GM18498 (cell line): ENCODE measurements around the gene SSU72.
"Not testable (repeated sequence)": the region's sequence is repeated elsewhere in the genome, so short reads cannot be mapped to it uniquely, and the experiment has no call there.

Source experiments
- ATAC-seq: cut with Tn5 transposase; IDR thresholded peaks from one replicate; pipeline ENCODE4 v1.9.1; 2021; ENCODE audit warnings: mild to moderate bottlenecking, moderate library complexity; ENCODE audit not compliant: unreplicated experiment

The SSU72 gene

GRCh38 chr1:1596493-1597274 is 22.0 kb upstream of the SSU72 start:
- ATAC-seq = no peak

GRCh38 chr1:1595341-1595740 is 20.7 kb upstream of the SSU72 start:
- not testable (repeated sequence) for ATAC-seq

GRCh38 chr1:1594602-1595260 is 20.1 kb upstream of the SSU72 start:
- ATAC-seq = no peak

GRCh38 chr1:1593834-1594601 is 19.4 kb upstream of the SSU72 start:
- ATAC-seq = no peak

- no peak for ATAC-seq
These were observed 16.8 kb upstream of the SSU72 start for GRCh38 chr1:1591452-1591851.

- ATAC-seq = no peak
These were observed 8.8 kb upstream of the SSU72 start for GRCh38 chr1:1583347-1584010.

- ATAC-seq = no peak
These were observed 8.1 kb upstream of the SSU72 start for GRCh38 chr1:1582585-1583346.

GRCh38 chr1:1578371-1578940 is 3.8 kb upstream of the SSU72 start:
- no peak for ATAC-seq

- ATAC-seq = no peak
These were observed 2.8 kb upstream of the SSU72 start for GRCh38 chr1:1577367-1578011.

- ATAC-seq = peak; percentile 76
These were observed 581 bp downstream of the SSU72 start for GRCh38 chr1:1573843-1574720.

GRCh38 chr1:1569341-1569740 is 5.3 kb downstream of the SSU72 start:
- ATAC-seq = no peak

- no peak for ATAC-seq
These were observed 6.8 kb downstream of the SSU72 start for GRCh38 chr1:1567891-1568291.

- ATAC-seq = no peak
These were observed 7.3 kb downstream of the SSU72 start for GRCh38 chr1:1567152-1567875.

- ATAC-seq = no peak
These were observed 9.3 kb downstream of the SSU72 start for GRCh38 chr1:1565340-1565739.

GRCh38 chr1:1564268-1564667 is 10.4 kb downstream of the SSU72 start:
- no peak for ATAC-seq

- ATAC-seq = no peak
These were observed 11.0 kb downstream of the SSU72 start for GRCh38 chr1:1563688-1564087.

- ATAC-seq = no peak
These were observed 12.0 kb downstream of the SSU72 start for GRCh38 chr1:1562556-1563195.
